Activated naive CD4-positive, alpha-beta T cell (primary cell): Measurements from ENCODE around the gene RASAL2.
"Not testable (repeated sequence)": the region's sequence is repeated elsewhere in the genome, so short reads cannot be mapped to it uniquely, and the experiment has no call there.

Experiments
- DNase-seq, 4 experiments: peaks; one replicate each; lab custom pipeline; 2025; lab: John Stamatoyannopoulos, UW

RASAL2 gene

GRCh38 chr1:178345238-178345637 is 251.3 kb downstream of the RASAL2 start:
- DNase-seq, result no peak

GRCh38 chr1:178345807-178346206 is 251.9 kb downstream of the RASAL2 start:
- DNase-seq, result no peak

GRCh38 chr1:178349801-178350200 is 255.9 kb downstream of the RASAL2 start:
- no peak for DNase-seq

- DNase-seq, result not testable (repeated sequence)
These were observed 258.0 kb downstream of the RASAL2 start for GRCh38 chr1:178351911-178352310.

GRCh38 chr1:178352790-178353416 is 259.0 kb downstream of the RASAL2 start:
- no peak for DNase-seq

GRCh38 chr1:178353524-178353923 is 259.6 kb downstream of the RASAL2 start:
- DNase-seq, result no peak

GRCh38 chr1:178354816-178355215 is 260.9 kb downstream of the RASAL2 start:
- DNase-seq, result no peak

- DNase-seq, result no peak
These were observed 262.4 kb downstream of the RASAL2 start for GRCh38 chr1:178356299-178356698.

- no peak for DNase-seq
These were observed 264.6 kb downstream of the RASAL2 start for GRCh38 chr1:178358456-178358855.

- DNase-seq, result no peak
These were observed 266.5 kb downstream of the RASAL2 start for GRCh38 chr1:178360421-178360820.

GRCh38 chr1:178361847-178362246 is 267.9 kb downstream of the RASAL2 start:
- no peak for DNase-seq

GRCh38 chr1:178362747-178363146 is 268.8 kb downstream of the RASAL2 start:
- no peak for DNase-seq

GRCh38 chr1:178364782-178365181 is 270.9 kb downstream of the RASAL2 start:
- no peak for DNase-seq

- no peak for DNase-seq
These were observed 273.2 kb downstream of the RASAL2 start for GRCh38 chr1:178367151-178367550.

GRCh38 chr1:178368208-178368607 is 274.3 kb downstream of the RASAL2 start:
- no peak for DNase-seq

GRCh38 chr1:178371235-178371634 is 277.3 kb downstream of the RASAL2 start:
- DNase-seq, result no peak

- no peak for DNase-seq
These were observed 278.1 kb downstream of the RASAL2 start for GRCh38 chr1:178371933-178372388.

GRCh38 chr1:178374016-178374415 is 280.1 kb downstream of the RASAL2 start:
- DNase-seq, result no peak

GRCh38 chr1:178376008-178376407 is 282.1 kb downstream of the RASAL2 start:
- no peak for DNase-seq

GRCh38 chr1:178379807-178380206 is 285.9 kb downstream of the RASAL2 start:
- DNase-seq, result no peak

- no peak for DNase-seq
These were observed 288.5 kb downstream of the RASAL2 start for GRCh38 chr1:178382372-178382771.

GRCh38 chr1:178385662-178386061 is 291.8 kb downstream of the RASAL2 start:
- no peak for DNase-seq

GRCh38 chr1:178388418-178389145 is 294.7 kb downstream of the RASAL2 start:
- no peak for DNase-seq

- no peak for DNase-seq
These were observed 295.5 kb downstream of the RASAL2 start for GRCh38 chr1:178389441-178389840.
